DMS114 treated with DMSO at 0.1 percent for 48 hours (cell line): ENCODE measurements around the gene ZSCAN9.
A peak's percentile ranks its signal among the peaks of the same experiment; 100 is the strongest.

Source experiments
- DNase-seq: peaks from one replicate; lab custom pipeline; 2025; ENCODE audit not compliant: unreplicated experiment; lab: John Stamatoyannopoulos, UW

ZSCAN9 gene

DNA sequence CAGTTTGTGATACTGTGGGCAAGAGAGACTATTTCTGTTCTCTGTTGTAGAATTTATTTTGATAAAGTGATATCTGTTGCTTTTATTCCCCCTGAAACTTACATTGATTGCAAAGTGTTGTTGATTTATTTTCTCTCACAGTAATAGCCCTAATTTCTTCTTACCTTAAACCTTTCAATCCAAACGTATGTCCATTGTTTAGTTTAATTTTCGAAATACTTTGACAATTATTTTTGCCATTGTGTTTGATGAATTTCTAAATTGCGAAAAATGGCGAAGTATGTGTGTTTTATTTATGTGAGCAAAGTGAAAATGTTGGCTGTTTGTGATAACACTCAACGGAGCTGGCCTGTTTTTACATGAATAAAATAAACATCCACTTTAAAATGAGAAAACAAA lies 41.5 kb downstream of the ZSCAN9 start:
- DNase-seq: no peak

GRCh38 chr6:28266962-28267694 lies 42.1 kb downstream of the ZSCAN9 start, which contains the start of gene ZSCAN26:
Gene ZSCAN26 (plus strand): TSS chr6:28267143. CDS start chr6:28271920, 4,777 bp downstream.
- peak; percentile 92 for DNase-seq

DNA sequence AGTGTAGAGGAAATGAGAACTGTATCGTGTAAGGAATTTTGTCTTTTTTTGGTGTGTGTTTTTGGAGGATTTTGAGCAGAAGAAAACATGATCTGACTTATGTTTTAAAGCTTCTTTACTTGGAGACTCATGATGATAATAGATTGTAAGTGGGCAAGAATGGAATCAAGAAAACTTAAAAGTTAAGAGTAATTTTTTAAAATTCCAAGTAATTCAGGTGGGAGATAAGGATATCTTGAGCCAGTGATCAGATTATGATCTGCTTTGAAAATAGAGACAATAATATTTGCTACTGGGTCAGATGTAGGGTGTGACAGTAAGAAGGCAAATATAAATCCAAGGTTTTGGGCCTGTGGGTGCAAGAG lies 42.6 kb downstream of the ZSCAN9 start:
- DNase-seq: no peak

DNA sequence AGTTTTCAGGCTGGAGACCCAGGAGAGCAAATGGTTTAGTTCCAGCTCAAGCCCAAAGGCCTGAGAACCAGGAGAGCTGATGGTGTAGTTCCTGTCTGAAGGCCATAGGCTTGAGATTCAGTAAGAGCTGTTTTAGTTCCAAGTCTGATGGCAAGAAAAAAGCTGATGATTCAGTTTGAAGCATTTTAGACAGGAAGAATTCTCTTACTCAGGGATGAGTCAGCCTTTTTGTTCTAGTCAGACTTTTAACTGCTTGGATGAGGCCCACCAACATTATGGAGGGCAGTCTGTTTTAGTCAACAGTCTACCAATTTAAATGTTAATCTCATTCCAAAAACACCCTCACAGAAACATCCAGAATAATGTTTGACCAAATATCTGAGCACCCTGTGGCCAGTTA lies 44.4 kb downstream of the ZSCAN9 start:
- DNase-seq: no peak

DNA sequence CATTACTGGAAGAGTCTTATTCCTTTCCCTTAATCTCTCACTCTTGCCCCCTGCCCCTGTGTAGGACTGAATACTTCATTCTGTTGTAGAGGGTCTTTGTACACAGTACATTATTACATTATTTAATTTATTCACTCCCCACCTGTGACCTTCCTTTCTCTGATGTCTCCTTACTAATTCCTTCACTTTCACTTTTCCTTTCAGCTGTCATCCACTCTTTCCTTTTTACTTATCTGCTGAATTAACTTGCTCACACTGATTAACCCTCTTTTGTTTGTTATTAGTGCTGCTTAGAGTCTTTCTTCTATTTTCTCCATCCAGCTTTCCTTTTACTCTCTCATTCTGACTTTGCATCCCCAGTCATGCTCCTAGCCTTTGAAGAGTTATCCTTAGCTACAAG lies 49.8 kb downstream of the ZSCAN9 start:
- DNase-seq: no peak

DNA sequence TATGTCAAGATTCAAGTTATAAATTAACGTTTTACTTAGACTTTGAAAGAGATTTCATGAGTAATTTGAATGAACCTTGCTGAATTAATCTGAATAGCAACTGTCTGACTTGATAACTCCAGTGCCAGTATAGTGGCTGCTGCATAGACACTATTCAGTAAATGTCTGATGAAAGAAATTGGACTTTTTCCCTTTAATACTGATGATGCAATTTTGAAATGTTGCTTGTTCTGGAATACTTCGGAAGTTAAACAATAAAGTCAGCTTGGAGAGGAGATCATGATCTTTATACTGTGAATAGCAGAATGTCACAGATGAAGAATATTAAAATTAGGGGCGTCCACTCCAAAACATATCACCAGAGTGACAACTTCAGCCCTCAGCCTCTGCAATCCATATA lies 52.7 kb downstream of the ZSCAN9 start:
- DNase-seq: no peak

- DNase-seq: no peak
Measured at GRCh38 chr6:28280595-28281287, 55.7 kb downstream of the ZSCAN9 start.

DNA sequence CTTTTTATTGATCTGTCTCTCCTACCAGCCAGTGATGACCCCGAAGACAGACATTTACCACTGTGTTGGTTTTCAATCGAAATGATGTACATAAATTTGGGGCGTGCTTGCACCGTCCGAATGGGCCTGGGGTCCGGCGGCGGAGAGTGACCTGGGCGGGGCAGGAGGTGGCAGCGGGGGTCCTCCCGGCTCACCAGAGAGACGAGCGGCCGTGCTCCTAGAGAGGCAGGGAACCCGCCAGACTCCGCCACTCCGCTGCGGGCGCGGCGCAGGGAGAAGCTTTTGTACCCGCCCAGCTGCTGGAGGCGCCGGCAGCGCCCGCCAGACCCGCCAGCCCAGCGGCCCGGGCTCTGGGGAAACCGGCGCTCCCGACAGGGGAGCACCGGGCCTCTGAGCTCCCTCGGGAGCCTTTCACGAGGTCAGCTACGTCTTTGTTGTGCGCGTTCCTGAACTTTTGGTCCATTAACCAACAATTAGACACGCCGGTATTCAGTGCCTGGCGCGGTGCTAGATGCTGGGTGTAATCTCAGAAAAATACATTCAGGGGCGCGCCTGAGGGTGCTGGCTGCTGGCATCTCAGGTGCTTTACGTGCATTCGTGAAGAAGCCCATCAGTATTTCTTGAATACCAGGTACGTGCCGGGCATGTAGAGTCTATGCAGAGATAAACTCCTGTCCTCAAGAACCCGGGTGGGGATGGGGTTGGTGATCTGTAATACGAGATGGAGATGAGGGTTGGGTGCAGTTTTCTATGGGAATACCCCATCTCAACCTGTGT lies 56.4 kb downstream of the ZSCAN9 start, which contains the start of gene PGBD1:
PGBD1 (plus strand) TSS at position 285 of the 777 bp plus-strand sequence. CDS start 2,242 bp downstream, outside the sequence.
- peak; percentile 61 for DNase-seq

GRCh38 chr6:28282926-28283325 lies 57.9 kb downstream of the ZSCAN9 start:
- DNase-seq: no peak
